ENCODE results near the gene WNK3.

- TF ChIP-seq CTCF (IDR thresholded peaks at IDR 0.05; ENCODE audit: poor library complexity): no peak
- TF ChIP-seq EZH2phosphoT487 (IDR thresholded peaks at IDR 0.05; ENCODE audit: low read depth, severe bottlenecking, unreplicated experiment): no peak
Measured at GRCh38 chrX:54246866-54247265, 111.0 kb downstream of the WNK3 start.

Data from hepatocyte (in vitro differentiated cells).